GM12892 (cell line): Measurements from ENCODE around the gene MEX3D. TPM values are rescaled to one million over a fixed set of nuclear protein-coding genes. Genes with fewer than 3 reads are reported as not detected.

ENCODE experiments used
- DNase-seq: peaks from one replicate; pipeline ENCODE4 v3.0.0; 2011; ENCODE audit not compliant: insufficient read length
- FAIRE-seq: peaks from 2 replicates; lab custom pipeline; 2011; peaks lifted over from hg19 to GRCh38; lab: Jason Lieb, UNC
- POLR2A ChIP-seq: IDR thresholded peaks from 2 replicates; pipeline ENCODE4 v1.6.1; 2011; ENCODE audit warnings: low read depth, low read length, control low read depth
- POLR2AphosphoS5 ChIP-seq: IDR thresholded peaks from 2 replicates; pipeline ENCODE4 v1.6.1; 2011; ENCODE audit warnings: low read depth, low read length, control low read depth
- TAF1 ChIP-seq: IDR thresholded peaks from 2 replicates; pipeline ENCODE4 v1.6.1; 2011; ENCODE audit warnings: low read depth, mild to moderate bottlenecking, control low read depth, low read length, borderline replicate concordance
- polyA plus RNA-seq: library from polyadenylated mRNA; unstranded; fragments of >200 nt; gene quantifications from one replicate; pipeline ENCODE4 v1.2.1, GENCODE V29; 2012; ENCODE audit warnings: missing spikeins, inconsistent platforms; ENCODE audit not compliant: missing spikeins

Gene MEX3D
- 0.49 TPM for polyA plus RNA-seq

DNA sequence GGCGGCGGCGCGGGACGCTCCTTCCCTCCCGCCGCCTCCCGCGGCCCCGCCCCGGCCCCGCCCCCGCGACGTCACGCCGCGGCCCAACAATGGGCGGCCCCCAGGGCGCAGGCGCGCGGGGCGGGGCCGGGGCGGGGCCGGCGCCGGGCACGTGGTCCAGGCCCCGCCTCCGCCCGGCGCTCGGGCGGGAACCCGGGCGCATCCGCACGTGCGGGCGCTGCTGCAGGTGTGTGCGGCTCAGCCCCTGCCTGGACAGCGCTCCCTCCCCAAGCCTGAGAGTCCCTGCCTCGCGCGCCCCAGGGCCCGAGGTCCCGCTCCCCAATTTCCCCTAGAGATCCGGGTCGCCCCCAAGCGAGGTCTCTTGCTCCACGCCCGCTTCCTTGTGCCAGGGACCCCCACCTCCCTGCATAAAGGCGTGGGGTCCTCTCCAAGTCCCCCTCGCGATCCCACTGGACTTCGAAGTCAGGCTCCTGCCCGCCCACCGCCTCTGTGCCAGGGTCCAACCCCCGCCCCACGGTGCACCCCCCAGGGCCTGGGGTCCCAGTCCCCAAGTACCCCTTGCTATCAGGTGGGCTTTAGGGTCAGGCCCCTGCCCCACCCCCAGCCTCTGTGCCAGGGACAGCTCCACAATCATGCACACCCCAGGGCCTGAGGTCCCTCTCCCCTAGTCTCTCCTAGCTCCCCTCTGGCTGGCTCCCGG, at the start of gene MEX3D:
Gene MEX3D, minus strand, starts transcription at position 6 of the 700 bp plus-strand sequence. CDS start 267 bp downstream, outside the sequence.
- no peak for TF ChIP-seq TAF1
- TF ChIP-seq POLR2AphosphoS5 = no peak
- no peak for TF ChIP-seq POLR2A
- peak; percentile 76 for FAIRE-seq
- peak; percentile 99 for DNase-seq

DNA sequence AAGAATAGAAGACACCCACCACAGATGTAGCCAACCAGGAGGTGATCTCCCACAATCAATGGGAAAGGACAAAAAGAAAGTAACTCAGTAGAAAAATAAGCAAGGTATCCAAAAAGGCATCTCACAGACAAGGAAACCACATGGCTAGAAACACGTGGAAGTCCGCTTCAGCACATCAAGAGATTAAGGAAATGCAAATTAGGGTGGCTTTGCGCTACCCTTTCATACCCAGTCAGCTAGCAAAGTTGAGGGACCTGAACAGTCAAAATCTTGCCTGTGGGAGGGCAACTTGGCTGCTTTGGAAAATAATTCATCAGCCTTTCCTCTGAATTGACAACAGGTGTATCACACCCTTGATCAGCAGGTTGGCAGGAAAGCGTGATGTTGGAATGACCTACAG, 48.8 kb upstream of the MEX3D start:
- FAIRE-seq (no peak), DNase-seq (no peak)
- TF ChIP-seq POLR2AphosphoS5 (no peak), TAF1 (no peak), POLR2A (no peak)

DNA sequence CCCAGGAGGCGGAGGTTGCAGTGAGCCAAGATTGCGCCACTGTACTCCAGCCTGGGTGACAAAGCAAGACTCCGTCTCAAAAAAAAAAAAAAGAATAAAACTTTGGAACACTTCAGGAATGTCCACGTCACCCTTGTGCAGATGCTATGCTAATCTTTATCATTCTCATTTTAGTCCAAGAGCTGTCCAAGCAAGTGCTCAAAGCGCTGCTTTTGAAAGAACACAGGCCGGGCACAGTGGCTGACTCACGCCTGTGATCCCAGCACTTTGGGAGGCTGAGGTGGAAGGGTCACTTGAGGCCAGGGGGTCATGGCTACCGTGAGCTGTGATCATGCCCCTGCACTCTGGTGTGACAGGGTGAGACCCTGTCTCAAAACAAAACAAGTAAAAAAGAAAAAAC, 48.3 kb upstream of the MEX3D start:
- FAIRE-seq = no peak

DNA sequence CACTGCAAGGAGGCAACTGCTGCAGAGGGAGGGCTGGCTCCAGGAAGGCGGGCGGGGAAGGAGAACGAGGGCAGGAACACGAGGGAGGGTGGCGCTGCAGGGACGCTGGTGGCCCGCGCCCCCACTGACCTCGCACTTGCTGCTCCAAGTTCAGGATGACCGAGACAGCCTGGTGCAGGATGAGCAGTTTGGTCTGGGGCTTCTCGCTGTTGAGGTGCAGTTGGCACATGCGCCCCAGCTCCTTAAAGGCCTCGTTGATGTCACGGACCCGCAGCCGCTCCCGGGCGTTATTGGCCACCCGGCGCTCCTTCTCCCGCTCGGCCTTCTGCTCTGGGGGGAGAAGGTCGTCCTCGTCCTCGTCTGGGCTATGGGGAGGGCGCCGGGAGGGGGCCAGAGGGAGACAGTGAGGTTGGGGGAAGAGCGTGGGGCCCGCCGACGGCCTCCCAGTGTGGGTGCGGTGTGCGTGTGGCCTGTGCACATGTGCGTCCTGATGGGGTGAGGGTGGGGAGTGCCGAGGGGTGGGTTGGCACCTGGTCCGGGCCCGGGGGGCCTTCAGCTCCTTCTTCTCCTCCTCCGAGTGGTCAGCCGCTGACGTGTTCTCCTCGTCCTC, 47.1 kb upstream of the MEX3D start:
- DNase-seq (no peak), FAIRE-seq (no peak)
- TF ChIP-seq TAF1 (no peak), POLR2AphosphoS5 (no peak), POLR2A (no peak)

More for the DNA sequence above, 48.3 kb upstream of the MEX3D start:
- DNase-seq = no peak
- TF ChIP-seq TAF1 (no peak), POLR2AphosphoS5 (no peak), POLR2A (no peak)

DNA sequence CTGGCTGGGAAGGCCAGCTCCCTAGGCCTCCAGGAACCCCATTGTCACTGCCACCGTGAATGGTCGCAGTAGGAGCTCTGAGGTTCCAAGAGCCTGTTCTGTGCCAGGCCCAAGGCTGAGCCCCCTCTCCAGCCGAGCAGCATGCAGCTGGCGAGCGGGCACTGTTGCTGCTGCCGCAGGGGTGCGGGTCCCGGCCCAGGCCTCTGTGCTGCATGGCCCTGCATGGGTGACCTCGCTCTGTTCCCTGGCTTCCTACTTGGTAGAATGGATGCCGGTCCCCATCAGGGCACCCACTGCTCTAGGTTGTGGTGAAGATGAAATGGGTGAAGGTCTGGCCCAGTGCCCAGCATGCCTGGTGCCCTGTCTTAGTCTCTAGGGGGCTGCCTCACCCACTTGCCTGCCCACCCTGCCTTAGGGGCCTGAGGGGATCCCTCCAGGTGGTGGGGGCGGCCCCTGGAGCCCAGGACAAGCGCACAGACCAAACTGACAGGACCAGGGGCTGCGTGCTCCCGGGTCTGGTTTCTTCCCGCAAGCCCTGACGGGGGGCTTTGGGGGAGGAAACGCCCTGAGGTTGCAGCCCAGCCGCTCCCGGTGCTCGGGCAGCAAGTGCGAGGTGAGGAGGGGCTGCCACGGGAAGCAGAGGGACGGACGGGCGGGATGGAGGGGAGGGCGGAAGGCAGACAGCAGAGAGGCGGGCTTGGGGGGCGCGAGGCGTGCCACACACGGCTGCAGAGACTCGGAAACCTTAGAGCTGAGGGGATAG, 45.9 kb upstream of the MEX3D start:
- no peak for DNase-seq
- FAIRE-seq = no peak

DNA sequence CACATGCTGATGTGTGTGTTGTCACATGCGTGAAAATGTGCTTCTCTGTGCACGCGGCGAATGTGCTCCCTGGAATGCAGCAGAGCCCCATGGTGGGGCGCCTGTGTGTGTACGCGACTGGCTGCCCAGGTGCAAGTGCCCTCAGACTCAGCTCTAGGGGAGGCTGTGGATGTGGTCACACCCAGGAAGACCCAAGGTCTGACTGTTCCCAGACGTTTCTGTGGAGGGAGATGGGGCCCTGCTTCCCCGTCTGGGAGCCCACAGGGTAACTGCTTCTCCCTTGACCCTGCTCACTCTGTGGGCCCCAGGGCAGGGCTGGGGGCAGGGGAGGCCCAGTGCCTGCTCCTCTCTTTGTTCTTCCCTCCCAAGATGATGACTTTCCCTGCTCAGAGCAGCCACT, 45.0 kb upstream of the MEX3D start:
- FAIRE-seq (no peak), DNase-seq (no peak)
- TF ChIP-seq TAF1 (no peak), POLR2AphosphoS5 (no peak), POLR2A (no peak)

More for the DNA sequence above, 45.9 kb upstream of the MEX3D start:
- TF ChIP-seq POLR2A (no peak), POLR2AphosphoS5 (no peak), TAF1 (no peak)

DNA sequence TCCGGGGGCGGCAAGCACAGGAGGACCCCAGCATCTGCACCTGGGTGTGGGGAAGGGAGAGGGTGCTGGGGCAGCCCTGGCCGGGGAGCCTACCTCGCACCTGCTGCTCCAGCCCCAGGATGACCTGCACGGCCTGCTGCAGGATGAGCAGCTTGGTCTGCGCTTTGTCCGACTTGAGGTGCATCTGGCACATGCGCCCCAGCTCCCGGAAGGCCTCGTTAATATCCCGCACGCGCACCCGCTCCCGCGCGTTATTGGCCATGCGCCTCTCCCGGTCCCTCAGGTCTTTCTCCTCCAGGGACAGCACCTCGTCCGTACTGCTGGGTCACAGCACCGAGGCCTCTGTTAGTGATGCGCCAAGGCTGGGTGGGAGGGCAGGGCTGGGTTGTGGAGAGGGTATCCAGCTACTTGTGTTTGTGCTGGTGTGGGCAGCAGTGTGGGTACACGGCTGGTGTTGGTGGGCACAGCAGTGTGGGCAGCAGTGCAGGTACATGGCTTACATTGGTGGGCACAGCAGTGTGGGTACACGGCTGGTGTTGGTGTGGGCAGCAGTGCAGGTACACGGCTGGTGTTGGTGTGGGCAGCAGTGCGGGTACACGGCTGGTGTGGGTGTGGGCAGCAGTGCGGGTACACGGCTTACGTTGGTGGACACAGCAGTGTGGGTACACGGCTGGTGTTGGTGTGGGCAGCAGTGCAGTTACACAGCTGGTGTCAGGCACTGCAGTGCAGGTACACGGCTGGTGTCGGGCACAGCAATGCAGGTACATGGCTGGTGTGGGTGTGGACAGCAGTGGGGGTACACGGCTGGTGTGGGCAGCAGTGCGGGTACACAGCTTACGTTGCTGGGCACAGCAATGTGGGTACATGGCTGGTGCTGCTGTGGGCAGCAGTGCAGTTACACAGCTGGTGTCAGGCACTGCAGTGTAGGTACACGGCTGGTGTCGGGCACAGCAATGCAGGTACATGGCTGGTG, 44.3 kb upstream of the MEX3D start:
- TF ChIP-seq TAF1 = no peak
- peak; percentile 39; the same call in 1 of the 2 replicates for TF ChIP-seq POLR2AphosphoS5
- TF ChIP-seq POLR2A = no peak; the same call in 1 of the 2 replicates
- FAIRE-seq = no peak

DNA sequence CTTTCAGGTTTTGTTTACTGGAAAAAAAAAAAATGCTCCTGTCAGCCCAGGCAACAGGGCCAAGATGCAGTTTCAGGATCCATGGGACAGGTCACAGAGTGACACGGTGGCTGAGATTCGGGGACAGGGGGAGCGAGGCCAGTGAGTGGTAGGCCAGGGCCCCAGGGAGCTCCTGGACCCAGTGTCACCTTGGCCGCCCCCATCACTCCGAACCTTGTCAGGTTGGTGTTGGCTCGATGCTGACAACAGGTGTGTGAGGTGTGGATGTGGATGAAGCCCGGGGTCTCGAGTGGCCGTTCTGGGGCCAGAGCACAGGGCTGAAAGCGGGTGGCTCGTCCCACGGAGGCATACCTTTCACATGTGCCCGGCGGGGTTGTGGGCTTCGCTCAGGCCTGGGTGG, 43.2 kb upstream of the MEX3D start:
- DNase-seq = no peak
- no peak for FAIRE-seq
- TF ChIP-seq TAF1 = no peak
- no peak for TF ChIP-seq POLR2AphosphoS5
- no peak for TF ChIP-seq POLR2A

More for the DNA sequence above, 44.3 kb upstream of the MEX3D start:
- DNase-seq = no peak

DNA sequence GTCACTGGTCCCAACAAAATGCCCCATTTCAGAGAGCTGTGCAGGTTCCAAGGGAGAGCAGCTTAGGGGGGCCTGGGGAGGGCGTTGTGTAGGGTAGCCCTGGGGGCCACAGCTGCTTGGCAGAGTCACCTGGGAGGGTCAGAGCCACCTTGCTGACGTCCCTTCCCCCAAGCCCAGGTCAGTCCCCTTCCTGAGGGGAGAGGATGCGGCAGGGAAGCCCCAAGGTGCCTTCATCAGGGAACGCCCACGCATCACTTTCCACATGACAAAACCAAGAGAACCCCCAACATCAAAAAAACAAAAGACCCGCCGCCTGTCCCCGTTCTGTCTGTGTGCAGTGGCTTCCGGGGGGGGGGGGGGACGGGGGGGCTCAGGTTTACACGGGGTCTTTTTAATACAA, 42.5 kb upstream of the MEX3D start:
- DNase-seq (peak; percentile 31), FAIRE-seq (no peak)
- TF ChIP-seq POLR2AphosphoS5 (0 out of 2 replicates have a peak, but pooled peaks have one; percentile 6), POLR2A (no peak)

DNA sequence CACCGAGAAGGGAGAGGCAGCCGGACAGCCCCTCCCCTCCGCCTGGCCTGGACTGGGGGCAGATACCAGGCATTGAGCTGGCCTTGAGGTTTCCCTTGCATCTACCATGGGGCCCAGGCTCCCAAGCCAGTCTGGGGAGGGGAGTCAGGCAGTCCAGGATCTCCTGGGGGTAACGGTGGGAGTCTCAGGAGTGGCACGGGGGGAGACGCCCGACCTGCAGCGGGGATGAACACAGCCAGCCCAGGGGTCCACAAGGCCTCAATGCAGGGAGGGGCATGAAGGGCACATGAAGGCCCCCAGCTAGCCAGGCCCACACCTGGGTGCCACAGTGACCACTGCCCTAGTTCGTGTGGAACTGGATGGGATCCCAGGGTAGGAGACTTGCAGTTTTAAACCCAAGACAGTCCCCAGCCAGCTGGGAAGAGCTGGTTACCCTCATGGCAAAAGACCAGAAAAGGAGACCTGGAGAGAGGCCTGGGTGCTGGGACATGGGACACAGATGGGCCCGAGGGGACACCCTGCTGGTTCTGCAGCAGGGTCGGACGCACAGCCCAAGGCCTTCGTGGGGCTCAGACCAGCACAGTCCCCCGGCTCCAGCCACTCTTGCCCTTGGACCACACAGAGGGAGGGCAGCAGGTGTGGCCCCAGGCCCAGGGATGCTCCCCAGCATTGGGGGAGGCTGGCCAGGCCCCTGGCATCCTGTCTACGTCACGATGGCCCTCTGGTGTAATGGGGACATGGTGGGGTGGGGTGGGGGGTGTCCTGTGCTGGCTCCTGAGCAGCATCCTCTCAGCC, 41.8 kb upstream of the MEX3D start:
- no peak for TF ChIP-seq POLR2A
- TF ChIP-seq POLR2AphosphoS5 = peak; percentile 44; the same call in 1 of the 2 replicates
- TF ChIP-seq TAF1 = no peak
- FAIRE-seq (no peak), DNase-seq (no peak)
